SK-N-SH (cell line): ENCODE results near the gene NKAIN4. TPM values are rescaled to one million over a fixed set of nuclear protein-coding genes. Genes with fewer than 3 reads are reported as not detected.

Experiments used
- CTCF ChIA-PET: fragments of 300-600, 350-600 bp; formaldehyde crosslinking; extraction: SDS; loops from one replicate; lab custom pipeline; 2021; lab: Yijun Ruan, JAX
- POLR2A ChIA-PET: fragments of 350-600 bp; sonication (Branson Sonifier 250); formaldehyde crosslinking; extraction: SDS; loops from one replicate; lab custom pipeline; 2020; ENCODE audit warnings: antibody characterized with exemption, inconsistent platforms; lab: Yijun Ruan, JAX
- DNase-seq: peaks from one replicate; pipeline ENCODE4 v3.0.0; 2012
- H2AFZ ChIP-seq: fragments of 200-600 bp; sonication (generic); 2 replicates; pipeline ENCODE4 v1.8.1; 2016; ENCODE audit warnings: antibody characterized with exemption, mild to moderate bottlenecking, low read depth
- H3F3A ChIP-seq: fragments of 200-600 bp; sonication (generic); replicated peaks from 2 replicates; pipeline ENCODE3; 2016; ENCODE audit warnings: antibody characterized with exemption, mild to moderate bottlenecking; ENCODE audit not compliant: insufficient read depth
- H3K27ac ChIP-seq, 2 experiments: fragments of 200-500 bp in 1 of 2; fragments of 200-600 bp in 1 of 2; sonication (Bioruptor generic) in 1 of 2; sonication (generic), shearing (Covaris generic) in 1 of 2; 2 replicates each; pipeline versions ENCODE4 v1.5.1 to v1.6.1; 2014 to 2016; ENCODE audit warnings: low read depth in 2 of 2, inconsistent platforms in 1 of 2, low read length in 1 of 2, mild to moderate bottlenecking in 1 of 2, mixed read lengths in 1 of 2
- H3K27me3 ChIP-seq: fragments of 200-600 bp; sonication (generic), shearing (Covaris generic); 2 replicates; pipeline ENCODE4 v1.6.1; 2016; ENCODE audit warnings: mixed run types; ENCODE audit not compliant: insufficient read depth
- H3K36me3 ChIP-seq, 2 experiments: fragments of 200-500 bp in 1 of 2; fragments of 200-600 bp in 1 of 2; sonication (Bioruptor generic) in 1 of 2; sonication (generic) in 1 of 2; replicated peaks in 1 of 2; 2 replicates each; pipeline versions ENCODE3 to v1.5.1; 2014 to 2016; ENCODE audit warnings: low read length in 1 of 2, mild to moderate bottlenecking in 1 of 2; ENCODE audit not compliant: insufficient read depth in 2 of 2, control insufficient read depth in 1 of 2
- H3K4me1 ChIP-seq, 2 experiments: fragments of 200-500 bp in 1 of 2; fragments of 200-600 bp in 1 of 2; sonication (Bioruptor generic) in 1 of 2; sonication (generic), shearing (Covaris generic) in 1 of 2; 2 replicates each; pipeline versions ENCODE4 v1.5.1 to v1.6.1; 2014 to 2016; ENCODE audit warnings: low read depth in 1 of 2, low read length in 1 of 2, mixed run types in 1 of 2; ENCODE audit not compliant: insufficient read depth in 2 of 2, control insufficient read depth in 1 of 2
- H3K4me2 ChIP-seq: fragments of 200-600 bp; sonication (generic), shearing (Covaris generic); 2 replicates; pipeline ENCODE4 v1.6.1; 2017; ENCODE audit warnings: mixed run types
- H3K4me3 ChIP-seq, 2 experiments: fragments of 200-500 bp in 1 of 2; fragments of 200-600 bp in 1 of 2; sonication (Bioruptor generic) in 1 of 2; sonication (generic), shearing (Covaris generic) in 1 of 2; 2 replicates each; pipeline versions ENCODE4 v1.5.1 to v1.8.1; 2014 to 2016; ENCODE audit warnings: low read depth in 2 of 2, inconsistent platforms in 1 of 2, low read length in 1 of 2, mild to moderate bottlenecking in 1 of 2, mixed read lengths in 1 of 2, moderate library complexity in 1 of 2
- H3K79me2 ChIP-seq: fragments of 200-600 bp; sonication (generic); 2 replicates; pipeline ENCODE4 v1.8.1; 2017; ENCODE audit warnings: mild to moderate bottlenecking; ENCODE audit not compliant: insufficient read depth
- H3K9ac ChIP-seq: fragments of 200-600 bp; sonication (generic); 2 replicates; pipeline ENCODE4 v1.6.1; 2017; ENCODE audit warnings: mixed run types
- H3K9me2 ChIP-seq: fragments of 200-600 bp; sonication (generic); 2 replicates; pipeline ENCODE4 v1.6.1; 2017; ENCODE audit warnings: mixed run types
- H3K9me3 ChIP-seq: fragments of 200-600 bp; sonication (generic); 2 replicates; pipeline ENCODE4 v1.6.1; 2017; ENCODE audit warnings: mixed run types, mild to moderate bottlenecking, moderate library complexity
- H4K20me1 ChIP-seq: fragments of 200-600 bp; sonication (generic); 2 replicates; pipeline ENCODE4 v1.6.1; 2017; ENCODE audit warnings: mild to moderate bottlenecking, mixed run types; ENCODE audit not compliant: insufficient read depth
- EZH2phosphoT487 ChIP-seq: fragments of 200-600 bp; sonication (generic); IDR thresholded peaks from 2 replicates; pipeline ENCODE4 v1.6.1; 2017; ENCODE audit warnings: low read depth, mixed run types, mild to moderate bottlenecking, antibody characterized with exemption, moderate library complexity, borderline replicate concordance
- NFIC ChIP-seq: IDR thresholded peaks from 2 replicates; pipeline ENCODE4 v1.4.0; 2012; ENCODE audit warnings: borderline replicate concordance
- PBX3 ChIP-seq: IDR thresholded peaks from 2 replicates; pipeline ENCODE4; 2012
- POLR2AphosphoS5 ChIP-seq: IDR thresholded peaks from 2 replicates; pipeline ENCODE4 v1.6.1; 2012; ENCODE audit warnings: low read depth, low read length
- REST ChIP-seq: IDR thresholded peaks from 2 replicates; pipeline ENCODE4 v1.6.1; 2012; ENCODE audit warnings: mild to moderate bottlenecking, low read depth, low read length, moderate library complexity
- RXRA ChIP-seq: IDR thresholded peaks from 2 replicates; pipeline ENCODE4 v1.4.0; 2012; ENCODE audit warnings: low read depth, mild to moderate bottlenecking, borderline replicate concordance
- SIN3A ChIP-seq: IDR thresholded peaks from 2 replicates; pipeline ENCODE4 v1.6.1; 2012; ENCODE audit warnings: low read depth, mild to moderate bottlenecking, low read length, moderate library complexity, borderline replicate concordance
- SMC3 ChIP-seq: IDR thresholded peaks from 2 replicates; pipeline ENCODE4 v1.6.1; 2012; ENCODE audit warnings: low read depth, low read length, improper control_type of control experiment
- TAF1 ChIP-seq: IDR thresholded peaks from 2 replicates; pipeline ENCODE4 v1.6.1; 2012; ENCODE audit warnings: low read depth, mild to moderate bottlenecking, low read length, moderate library complexity, borderline replicate concordance
- TEAD4 ChIP-seq: IDR thresholded peaks from 2 replicates; pipeline ENCODE4 v1.4.0; 2012; ENCODE audit warnings: mild to moderate bottlenecking, borderline replicate concordance; ENCODE audit not compliant: insufficient read depth
- USF2 ChIP-seq: fragments of 150-350 bp; IDR thresholded peaks from 2 replicates; pipeline ENCODE4 v1.6.1; 2017; ENCODE audit warnings: antibody characterized with exemption, low read length, low read depth, borderline replicate concordance
- YY1 ChIP-seq: IDR thresholded peaks from 2 replicates; pipeline ENCODE4 v1.4.0; 2012; ENCODE audit warnings: low read depth, mild to moderate bottlenecking
- WGBS: methylation state at CpG from one replicate; pipeline ENCODE4 v1.1.6; 2017; ENCODE audit warnings: low lambda C conversion rate; 5-methylcytosine and 5-hydroxymethylcytosine counted together
- polyA plus RNA-seq, 3 experiments: library from polyadenylated mRNA; depleted of rRNA; stranded (reverse); fragments of >200 nt; gene quantifications; 2 replicates each; pipeline ENCODE4 v1.2.3, GENCODE V29; 2012
- TF ChIP-seq, protein P1 (sequence below): IDR thresholded peaks from 2 replicates; pipeline ENCODE4 v1.4.0; 2012; ENCODE audit warnings: low read depth, borderline replicate concordance

Gene NKAIN4
- polyA plus RNA-seq, 1 of the 3 experiments (the other 2 are of a cell fraction): not detected

- TF ChIP-seq TAF1 (no peak), EZH2phosphoT487 (no peak), POLR2AphosphoS5 (no peak), RXRA (no peak), TEAD4 (no peak), SIN3A (no peak), PBX3 (no peak), SMC3 (no peak), YY1 (no peak), REST (no peak), USF2 (no peak), NFIC (no peak)
- TF ChIP-seq, protein P1, sequence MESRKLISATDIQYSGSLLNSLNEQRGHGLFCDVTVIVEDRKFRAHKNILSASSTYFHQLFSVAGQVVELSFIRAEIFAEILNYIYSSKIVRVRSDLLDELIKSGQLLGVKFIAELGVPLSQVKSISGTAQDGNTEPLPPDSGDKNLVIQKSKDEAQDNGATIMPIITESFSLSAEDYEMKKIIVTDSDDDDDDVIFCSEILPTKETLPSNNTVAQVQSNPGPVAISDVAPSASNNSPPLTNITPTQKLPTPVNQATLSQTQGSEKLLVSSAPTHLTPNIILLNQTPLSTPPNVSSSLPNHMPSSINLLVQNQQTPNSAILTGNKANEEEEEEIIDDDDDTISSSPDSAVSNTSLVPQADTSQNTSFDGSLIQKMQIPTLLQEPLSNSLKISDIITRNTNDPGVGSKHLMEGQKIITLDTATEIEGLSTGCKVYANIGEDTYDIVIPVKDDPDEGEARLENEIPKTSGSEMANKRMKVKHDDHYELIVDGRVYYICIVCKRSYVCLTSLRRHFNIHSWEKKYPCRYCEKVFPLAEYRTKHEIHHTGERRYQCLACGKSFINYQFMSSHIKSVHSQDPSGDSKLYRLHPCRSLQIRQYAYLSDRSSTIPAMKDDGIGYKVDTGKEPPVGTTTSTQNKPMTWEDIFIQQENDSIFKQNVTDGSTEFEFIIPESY: no peak
- Histone ChIP-seq H3F3A (no peaks in the 10 kb centered on the region), H3K36me3 (no peaks in the 10 kb centered on the region), H3K79me2 (no peaks in the 10 kb centered on the region), H3K9me2 (no peaks in the 10 kb centered on the region), H3K4me2 (no peak overlapping the region), H2AFZ (no peak overlapping the region), H3K27me3 (0 out of 2 replicates have a peak, but pooled peaks cover 6% of the 10 kb centered on the region), H3K27ac (no peak overlapping the region), H3K4me3 (no peak overlapping the region), H3K9me3 (no peaks in the 10 kb centered on the region), H4K20me1 (no peaks in the 10 kb centered on the region), H3K4me1 (peaks cover 0 to 17% of the 10 kb centered on the region in 2 experiments; a peak in 1 of 4 replicates), H3K9ac (no peak overlapping the region)
- DNase-seq: no peak
- ChIA-PET CTCF (interaction anchor here (0.7 to 5.2 kb wide), 60 partner anchors 8 to 390 kb away, joined by 3 to 168 read pairs (median 5); partner anchors contain the start of genes ARFGAP1, BIRC7, COL20A1 and NKAIN4), POLR2A (interaction anchor here (0.7 to 1.1 kb wide), 3 partner anchors 49 to 139 kb away, joined by 3 to 4 read pairs (median 4); partner anchors contain the start of gene ARFGAP1)
- WGBS: 44% methylated on average over 2 of the region's 6 CpGs
Observed at GRCh38 chr20:63223826-63224207, 30.4 kb downstream of the NKAIN4 start.
